ENCODE measurements around the gene POLD1.
"Not testable (repeated sequence)": the region's sequence is repeated elsewhere in the genome, so short reads cannot be mapped to it uniquely, and the experiment has no call there.

The POLD1 gene

DNA sequence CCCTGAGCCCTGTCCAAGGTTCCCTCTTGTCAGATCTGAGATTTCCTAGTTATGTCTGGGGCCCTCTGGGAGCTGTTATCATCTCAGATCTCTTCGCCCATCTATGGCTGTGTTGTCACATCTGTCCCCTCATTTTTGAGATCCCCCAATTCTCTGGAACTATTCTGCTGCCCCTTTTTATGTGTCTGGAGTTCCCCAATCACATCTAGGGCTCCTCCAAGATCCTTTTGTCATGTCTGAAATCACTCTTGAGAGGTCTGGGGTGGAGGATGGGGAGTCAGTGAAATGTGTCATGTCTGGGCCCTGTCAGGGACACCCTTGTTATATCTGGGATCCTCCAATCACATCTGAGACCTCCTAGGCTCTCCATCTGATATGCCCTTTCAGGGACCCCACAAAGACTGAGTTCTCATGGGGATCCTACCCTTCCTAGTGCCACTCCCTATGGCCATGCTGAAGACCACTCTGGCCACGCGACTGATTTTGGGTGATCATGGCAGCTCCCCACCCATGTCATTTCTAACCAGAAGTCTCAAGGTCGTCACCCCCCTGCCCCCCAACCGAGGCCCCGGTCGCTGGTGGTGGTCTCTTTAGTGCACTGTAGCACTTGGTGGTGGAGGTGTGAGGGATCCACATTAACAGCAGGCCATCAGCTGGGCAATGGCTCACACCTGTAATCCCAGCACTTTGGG lies 44.8 kb downstream of the POLD1 start:
- no peak for DNase-seq
- intact Hi-C loops (cut with DNase I), result no loop called here

DNA sequence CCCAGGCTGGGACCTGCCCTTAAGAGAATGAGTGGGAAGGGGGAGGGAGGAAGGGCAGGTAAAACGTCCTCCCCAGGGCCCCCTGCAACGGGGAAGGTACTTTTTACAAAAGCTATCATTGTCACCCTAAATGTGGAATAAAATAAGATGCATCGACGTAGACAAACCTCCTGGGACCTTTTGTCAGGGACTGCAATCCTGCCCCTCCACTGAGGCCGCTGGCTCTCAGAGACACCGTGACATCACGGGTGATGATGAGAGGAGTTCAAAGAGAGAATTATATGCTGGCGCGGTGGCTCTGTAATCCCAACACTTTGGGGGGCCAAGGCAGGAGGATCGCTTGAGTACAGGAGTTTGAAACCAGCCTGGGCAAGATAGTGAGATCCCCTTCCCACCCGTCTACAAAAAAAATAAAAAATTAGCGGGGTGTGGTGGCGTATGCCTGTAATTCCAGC lies 46.8 kb downstream of the POLD1 start:
- DNase-seq, result no peak
- intact Hi-C loops (cut with DNase I), result no loop called here

DNA sequence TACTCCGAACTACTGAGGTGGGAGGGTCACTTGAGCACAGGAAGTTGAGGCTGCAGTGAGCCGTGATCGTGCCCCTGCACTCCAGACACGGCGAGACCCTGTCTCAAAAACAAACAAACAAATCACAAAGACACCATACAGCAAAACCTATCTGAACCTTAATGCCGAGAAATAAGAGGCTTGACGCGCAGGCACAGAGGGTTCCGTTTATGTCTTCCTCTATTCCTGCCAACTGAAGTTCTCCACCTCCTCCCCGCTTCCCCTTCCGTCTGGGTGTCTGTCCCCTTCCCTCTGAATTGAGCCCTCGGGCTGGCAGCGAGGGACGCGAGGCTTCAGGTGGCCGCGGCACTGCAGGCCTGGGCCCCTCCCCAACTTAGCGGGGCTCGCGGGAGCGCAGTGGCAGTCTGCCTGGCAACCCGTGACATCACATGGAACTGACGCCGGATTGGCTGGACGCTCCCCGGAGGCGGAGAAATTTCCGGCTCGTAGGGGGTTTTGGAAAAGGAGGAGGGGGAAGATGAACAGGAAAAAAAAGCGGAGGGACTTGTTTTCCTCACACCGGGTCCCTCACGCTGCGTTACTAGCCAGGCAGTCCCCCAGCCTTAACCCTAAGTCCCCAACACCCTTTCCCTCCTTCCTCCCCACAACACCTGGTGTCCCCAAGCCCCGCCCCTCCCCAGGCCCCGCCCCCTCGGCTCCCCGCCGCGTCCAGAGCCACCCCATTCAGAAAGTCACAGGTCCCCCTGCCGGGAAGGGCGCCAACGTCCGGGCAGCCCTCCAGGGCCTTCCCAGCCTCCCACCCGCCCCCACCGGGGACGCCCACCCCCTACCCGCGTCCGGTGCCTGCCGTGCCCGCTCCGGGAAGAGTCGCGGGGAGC lies 47.4 kb downstream of the POLD1 start:
- DNase-seq, result peak; percentile 79 to 94 (median 90)
- intact Hi-C loops (cut with DNase I), result no loop called here

DNA sequence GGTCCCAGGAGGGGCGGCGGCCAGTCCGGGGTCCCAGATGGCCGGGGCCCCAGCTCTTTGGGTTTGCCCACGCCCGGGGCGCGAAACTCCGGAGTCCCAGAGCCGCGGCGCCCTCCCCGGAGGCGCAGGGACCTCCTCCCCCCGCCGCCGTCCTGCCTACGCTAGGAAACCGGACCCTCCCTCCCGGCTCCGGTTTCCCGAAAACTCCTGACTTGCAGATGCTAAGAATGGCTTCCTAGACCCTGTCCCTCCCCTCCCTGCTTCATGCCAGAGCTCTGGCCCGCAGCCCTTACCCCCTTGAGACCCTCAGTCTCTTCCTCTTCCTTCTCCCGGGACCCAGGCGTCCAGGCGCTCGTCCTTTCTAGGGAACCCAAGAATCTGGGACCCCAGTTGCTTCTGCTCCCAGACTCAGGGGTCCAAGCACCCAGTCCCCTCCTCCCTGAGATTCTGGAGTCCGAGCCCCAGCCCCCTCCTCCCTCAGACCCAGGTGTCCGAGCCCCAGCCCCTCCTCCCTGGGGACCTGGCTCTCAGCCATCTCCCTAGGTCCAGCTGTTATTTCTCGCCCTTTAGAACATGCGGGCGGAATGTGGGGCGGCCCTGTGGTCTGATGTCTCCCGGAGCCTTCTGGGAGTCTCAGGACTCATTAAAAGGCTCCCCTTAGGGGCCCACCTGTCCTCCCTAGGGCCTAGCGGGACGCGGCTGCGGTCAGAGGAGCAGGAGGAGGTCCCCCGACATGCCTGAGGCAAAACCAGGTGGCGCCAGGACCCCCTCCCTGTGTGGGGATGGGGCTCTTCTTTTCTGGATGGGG lies 48.3 kb downstream of the POLD1 start, which contains the start of gene MYBPC2:
Gene MYBPC2 (plus strand): TSS at position 672 of the 808 bp plus-strand sequence. CDS start 62 bp downstream, at position 734.
- DNase-seq, result no peak
- intact Hi-C loops (cut with DNase I), result no loop called here

DNA sequence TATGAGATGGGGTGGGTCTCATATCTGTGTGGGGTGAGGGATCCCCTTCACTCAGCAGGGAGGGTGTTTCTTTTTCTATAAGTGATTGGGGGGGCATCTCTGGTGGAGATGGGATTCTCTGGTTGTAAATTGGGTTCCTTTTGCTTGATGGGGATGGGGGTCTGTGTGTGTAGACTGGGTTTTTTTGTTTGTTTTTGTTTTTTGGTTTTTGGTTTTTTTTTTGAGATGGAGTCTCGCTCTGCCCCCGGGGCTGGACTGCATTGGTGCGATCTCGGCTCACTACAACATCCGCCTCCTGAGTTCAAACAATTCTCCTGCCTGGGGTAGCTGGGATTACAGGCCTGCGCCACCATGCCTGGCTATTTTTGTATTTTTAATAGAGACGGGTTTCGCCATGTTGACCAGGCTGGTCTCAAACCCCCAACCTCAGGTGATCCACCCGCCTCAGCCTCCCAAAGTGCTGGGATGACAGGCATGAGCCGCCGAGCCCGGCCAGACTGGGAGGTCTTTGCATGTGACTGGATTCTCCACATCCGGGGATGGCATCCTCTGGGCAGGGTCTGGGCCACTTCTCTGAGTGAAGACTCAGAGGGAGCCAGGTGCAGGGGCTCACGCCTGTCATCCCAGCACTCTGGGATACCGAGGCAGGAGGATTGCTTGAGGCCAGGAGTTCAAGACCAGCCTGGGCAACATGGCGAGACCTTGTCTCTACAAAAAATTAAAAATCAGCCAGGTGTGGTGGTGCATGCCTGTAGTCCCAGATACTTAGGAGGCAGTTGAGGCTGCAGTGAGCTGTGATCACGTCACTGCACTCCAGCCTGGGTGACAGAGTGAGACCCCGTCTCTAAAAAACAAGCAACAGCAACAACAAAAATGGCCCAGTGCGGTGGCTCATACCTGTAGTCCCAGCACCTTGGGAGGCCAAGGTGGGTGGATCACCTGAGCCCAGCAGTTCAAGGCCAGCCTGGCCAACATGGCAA lies 49.3 kb downstream of the POLD1 start:
- intact Hi-C loops (cut with DNase I), result no loop called here
- no peak for DNase-seq

DNA sequence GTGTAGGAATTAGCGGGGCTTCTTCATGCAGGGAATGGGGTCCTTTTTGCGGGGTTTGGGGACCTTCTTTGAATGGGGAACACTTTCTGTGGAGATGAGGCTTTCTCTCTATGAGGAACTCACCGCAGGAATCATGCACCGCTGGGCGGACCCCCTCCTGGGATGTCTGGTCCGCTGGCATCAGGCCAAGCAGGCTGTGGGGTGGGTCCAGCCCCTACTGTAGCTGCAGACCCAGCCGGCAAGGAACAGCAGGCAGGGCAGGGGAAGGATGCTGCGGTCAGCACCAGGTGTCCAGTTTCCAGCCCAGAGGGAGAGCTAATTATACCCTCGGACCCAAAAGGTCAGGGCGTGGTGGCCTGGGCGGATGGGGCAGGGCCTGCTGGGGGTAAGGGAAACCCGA lies 50.4 kb downstream of the POLD1 start:
- intact Hi-C loops (cut with DNase I), result no loop called here
- no peak for DNase-seq

DNA sequence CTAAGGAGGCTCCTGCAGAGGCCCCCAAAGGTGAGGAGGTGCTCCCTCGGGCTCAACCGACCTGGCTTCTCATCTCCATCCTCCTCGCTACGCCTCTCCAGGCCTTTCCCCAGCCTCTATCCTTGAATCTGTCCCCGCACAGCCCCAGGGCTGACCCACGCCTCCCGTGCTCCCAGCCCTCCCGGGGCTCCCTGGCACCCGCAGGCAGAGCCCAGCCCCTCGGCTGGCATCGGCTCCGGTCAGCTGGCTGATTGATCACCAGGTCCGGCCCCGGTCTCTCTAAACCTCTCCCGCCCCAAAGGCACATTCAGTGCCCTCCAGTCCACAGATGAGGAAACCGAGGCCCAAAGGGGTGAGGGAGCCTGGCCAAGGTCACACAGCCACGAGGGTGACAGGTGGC lies 51.1 kb downstream of the POLD1 start:
- intact Hi-C loops (cut with DNase I), result no loop called here

DNA sequence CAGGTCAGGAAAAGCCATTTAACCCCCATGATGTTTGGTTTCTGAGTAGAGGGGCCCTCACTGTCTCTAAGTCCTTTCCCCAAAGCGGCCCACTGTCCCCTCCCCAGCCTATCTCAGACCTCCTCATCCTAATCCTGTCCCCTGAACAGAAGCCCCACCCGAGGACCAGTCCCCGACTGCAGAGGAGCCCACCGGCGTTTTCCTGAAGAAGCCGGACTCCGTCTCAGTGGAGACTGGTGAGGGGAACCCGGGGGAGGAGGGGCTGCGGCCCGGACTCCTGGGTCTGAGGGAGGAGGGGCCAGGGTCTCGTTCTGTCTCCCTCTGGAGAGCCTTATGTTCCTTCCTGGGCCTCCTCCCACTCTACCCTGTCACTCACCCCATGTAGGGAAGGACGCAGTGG lies 51.5 kb downstream of the POLD1 start:
- no peak for DNase-seq
- intact Hi-C loops (cut with DNase I), result no loop called here

More for the DNA sequence above, 51.1 kb downstream of the POLD1 start:
- no peak for DNase-seq

DNA sequence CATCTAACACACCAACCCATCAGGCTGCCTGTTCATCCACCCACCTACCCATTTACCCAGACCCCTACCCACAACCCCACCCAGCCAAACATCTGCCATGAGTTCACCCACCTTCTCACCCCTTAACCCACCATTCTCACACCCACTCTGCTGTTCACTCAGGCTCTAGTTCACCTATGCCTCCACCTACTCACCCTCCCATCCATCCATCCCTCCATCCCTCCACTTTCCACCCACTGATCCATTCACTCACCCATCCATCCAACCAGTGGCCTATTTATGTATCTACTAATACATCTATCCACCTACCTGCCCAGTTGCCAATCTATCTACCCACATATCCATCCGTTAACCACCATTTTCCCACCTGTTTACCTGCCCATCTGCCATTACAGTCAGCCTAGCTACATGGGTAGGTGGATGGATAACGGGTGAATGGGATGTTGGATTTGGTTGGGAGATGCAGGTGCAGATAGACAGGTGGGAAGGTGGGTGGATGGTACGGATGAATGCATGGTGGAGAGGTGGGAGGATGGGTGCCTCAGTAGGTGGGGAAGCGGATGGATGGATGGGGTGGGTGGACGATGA lies 53.8 kb downstream of the POLD1 start:
- intact Hi-C loops (cut with DNase I), result no loop called here
- DNase-seq, result no peak

DNA sequence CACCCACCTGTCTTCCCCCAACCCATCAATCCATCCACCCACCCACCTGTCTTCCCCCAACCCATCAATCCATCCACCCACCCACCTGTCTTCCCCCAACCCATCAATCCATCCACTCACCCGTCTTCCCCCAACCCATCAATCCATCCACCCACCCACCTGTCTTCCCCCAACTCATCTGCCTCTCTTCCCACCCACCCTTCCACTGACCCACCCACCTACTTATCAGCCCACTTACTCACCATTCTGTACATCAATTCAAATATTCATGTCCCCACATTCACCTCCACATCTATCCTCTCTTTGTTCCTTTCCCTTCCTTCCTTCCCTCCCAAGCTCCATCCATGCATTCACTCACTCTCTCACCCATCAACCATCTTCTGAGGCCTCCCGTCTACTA lies 55.0 kb downstream of the POLD1 start:
- intact Hi-C loops (cut with DNase I); DNase-seq: not testable (repeated sequence)

DNA sequence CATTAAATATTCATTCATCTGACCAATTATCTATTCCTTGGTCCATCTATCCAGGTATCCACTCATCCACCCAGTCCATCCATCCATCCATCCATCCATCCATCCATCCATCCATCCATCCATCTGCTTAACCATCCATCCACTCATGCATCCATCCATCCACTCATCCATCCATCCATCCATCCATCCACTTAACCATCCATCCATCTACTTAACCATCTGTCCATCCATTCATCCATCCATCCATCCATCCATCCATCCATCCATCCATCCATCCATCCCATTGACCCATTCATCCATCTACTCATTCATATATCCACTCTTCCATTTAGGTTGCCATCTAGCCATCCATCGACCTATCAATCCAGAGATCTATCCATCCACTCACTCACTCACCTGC lies 59.9 kb downstream of the POLD1 start:
- intact Hi-C loops (cut with DNase I), result no loop called here
- no peak for DNase-seq

DNA sequence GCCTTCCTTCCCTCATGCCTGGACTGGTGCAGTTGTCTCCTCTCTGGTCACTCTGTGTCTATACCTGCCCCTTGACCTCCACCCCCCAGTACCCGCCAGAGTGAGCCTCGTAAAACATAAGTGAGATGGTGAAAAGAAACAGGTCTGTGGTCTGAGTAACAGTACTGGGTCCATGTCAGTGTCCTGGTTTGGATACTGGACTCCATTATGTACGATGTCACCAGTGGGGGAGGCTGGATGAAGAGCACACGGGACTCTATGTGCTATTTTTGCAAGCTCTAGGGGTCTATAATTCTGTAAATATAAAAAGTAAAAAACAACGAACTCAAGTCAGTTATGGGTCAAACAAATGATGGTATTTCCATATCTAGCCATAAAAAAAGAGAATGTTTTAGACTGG lies 62.9 kb downstream of the POLD1 start:
- intact Hi-C loops (cut with DNase I), result no loop called here

DNA sequence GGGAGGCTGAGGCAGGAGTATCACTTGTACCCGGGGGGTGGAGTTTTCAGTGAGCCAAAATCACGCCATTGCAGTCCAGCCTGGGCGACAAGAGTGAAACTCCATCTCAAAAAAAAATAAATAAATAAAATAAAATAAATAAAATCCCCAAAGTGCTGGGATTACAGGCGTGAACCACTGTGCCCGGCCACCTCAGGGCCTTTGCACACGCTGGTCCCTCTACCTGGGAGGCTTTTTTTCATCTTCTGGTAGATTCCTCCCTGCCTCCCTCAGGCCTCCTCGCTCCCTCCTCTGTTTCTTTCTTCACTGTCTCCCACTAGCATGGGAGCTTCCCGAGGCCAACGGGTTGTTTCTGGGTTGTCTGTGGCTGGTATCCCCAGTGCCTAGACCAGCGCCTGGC lies 63.6 kb downstream of the POLD1 start:
- no peak for DNase-seq
- intact Hi-C loops (cut with DNase I), result no loop called here

More for the DNA sequence above, 62.9 kb downstream of the POLD1 start:
- DNase-seq, result no peak

DNA sequence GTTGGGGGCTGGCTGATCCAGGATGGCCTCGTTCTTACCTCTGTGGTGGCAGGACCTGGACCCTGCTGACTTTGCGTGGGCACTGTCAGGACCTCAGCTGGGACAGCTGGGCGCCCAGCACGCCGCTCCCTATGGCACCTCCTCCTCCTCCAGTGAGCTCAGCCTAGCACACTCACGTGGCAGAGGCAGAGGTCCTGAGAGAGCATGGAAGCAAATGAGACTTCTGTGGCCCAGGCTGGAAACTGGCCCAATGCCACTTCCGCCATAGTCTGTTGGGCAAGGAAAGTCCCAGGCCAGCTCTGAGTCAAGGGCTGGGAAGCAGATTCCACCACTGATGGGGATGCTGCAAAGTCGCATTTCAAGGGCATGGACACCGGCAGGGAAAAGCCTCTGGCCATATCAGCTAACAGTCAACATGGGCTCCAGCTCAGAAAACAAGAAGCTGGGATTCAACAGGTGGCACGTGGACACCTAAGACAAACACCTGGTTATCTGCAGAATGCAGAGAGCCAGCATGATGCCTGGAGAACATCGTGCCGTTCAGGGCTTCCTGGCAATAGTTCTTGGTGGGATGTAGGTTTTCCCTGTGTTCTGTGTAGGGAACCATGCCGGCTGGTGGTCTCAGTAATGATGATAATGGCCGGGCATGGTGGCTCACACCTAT lies 65.2 kb downstream of the POLD1 start:
- intact Hi-C loops (cut with DNase I), result no loop called here
- no peak for DNase-seq

DNA sequence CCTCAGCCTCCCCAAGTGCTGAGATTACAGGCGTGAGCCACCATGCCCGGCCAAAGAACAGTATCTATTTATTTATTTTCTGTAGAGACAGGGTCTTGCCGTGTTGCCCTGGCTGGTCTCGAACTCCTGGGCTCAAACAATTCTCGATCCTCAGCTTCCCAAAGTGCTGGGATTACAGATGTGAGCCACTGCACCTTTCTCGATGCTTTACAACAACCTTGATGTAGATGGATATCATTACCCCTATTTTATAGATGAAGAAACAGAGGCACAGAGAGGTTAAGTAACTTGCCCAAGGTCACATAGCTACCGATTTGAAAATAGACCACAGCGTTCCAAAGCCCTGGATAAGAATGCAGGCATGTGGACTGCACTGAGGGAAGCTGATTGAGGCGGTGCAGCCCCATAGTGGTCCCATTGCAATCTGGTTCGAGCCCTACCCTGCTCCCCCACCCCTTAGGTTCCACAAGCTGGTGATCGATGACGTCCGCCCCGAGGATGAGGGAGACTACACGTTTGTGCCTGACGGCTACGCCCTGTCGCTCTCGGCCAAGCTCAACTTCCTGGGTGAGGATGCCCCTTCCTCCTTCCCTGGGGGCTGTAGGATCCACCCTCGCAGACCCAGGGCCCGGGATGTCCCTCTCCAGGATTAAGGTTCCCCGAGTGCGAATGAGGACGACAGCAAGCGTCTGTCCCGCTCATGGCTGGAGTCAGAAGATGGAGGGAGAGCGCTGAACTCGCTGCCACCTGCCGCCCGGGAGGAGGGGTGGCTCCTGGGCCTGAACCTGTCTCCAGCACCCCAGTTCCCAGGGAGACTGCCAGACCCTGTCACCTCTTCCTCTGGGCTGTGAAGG lies 66.4 kb downstream of the POLD1 start:
- intact Hi-C loops (cut with DNase I), result no loop called here
- no peak for DNase-seq

DNA sequence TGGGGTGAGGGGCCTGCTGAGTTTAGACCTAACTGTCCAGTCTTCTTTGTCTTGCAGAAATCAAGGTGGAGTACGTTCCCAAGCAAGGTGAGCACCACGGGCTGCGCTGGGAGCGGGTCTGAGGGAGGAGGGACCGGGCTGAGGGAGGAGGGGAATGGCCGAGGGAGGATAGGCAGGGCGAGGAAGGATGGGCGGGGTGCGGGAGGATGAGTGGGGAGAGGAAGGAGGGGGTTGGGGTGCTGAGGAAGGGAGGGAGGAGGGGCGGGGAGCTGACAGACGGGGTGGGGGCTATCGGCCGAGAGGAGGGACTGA lies 67.0 kb downstream of the POLD1 start:
- no peak for DNase-seq

DNA sequence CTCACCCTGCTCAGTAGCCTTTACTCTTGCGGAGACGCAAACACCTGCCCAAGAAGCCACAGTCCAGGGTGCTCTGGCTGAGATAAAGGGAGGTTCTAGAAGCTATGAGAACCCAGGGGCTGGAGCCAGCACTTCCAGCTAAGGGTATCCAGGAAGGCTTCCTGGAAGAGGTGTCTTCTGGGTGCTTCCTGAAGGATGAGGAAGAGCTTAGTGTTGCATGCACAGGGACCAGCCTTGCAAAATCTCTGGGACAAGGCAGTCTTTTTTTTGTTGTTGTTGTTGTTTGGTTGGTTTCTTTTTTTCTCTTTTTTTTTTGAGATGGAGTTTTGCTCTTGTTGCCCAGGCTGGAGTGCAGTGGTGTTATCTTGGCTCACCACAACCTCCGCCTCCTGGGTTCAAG lies 69.1 kb downstream of the POLD1 start:
- no peak for DNase-seq
- intact Hi-C loops (cut with DNase I), result no loop called here

More for the DNA sequence above, 67.0 kb downstream of the POLD1 start:
- intact Hi-C loops (cut with DNase I), result no loop called here

Data from head of caudate nucleus (tissue), 42 donors.